ENCODE measurements around the gene TBCE. TPM values are rescaled to one million over a fixed set of nuclear protein-coding genes. Genes with fewer than 3 reads are reported as not detected.

TBCE gene
- total RNA-seq, 1 donor from 2014 or later = 28.3 TPM

DNA sequence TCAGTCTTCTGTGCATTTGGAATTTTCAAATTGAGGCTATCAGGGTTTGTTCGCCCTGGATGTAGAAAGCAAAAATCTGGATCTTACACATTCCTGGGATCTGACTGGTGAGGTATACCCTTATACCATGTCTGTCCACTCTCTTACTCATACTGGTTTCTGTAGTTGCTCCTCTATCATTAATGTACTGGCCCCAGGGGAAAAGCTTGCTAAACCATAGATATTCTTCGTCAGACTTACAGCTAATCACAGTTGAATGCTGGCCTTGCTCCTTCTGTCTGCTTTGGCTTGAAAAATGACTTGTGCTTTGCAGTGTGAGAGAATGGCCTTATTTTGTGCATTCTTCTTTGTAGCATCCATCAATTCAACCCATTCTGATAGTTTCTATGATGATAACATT lies 30.5 kb downstream of the TBCE start:
- H3K4me1 ChIP-seq (ENCODE audit: insufficient read depth, low read length) = peaks cover 7% of the 10 kb centered on the region
- H3K9me3 ChIP-seq (ENCODE audit: insufficient read depth, low read depth, low read length) = no peaks in the 10 kb centered on the region
- no peak overlapping the region for H3K4me3 Mint-ChIP-seq (ENCODE audit: unreplicated experiment)
- peak; percentile 95 for DNase-seq (ENCODE audit: low read depth)
- peaks cover 18% of the 10 kb centered on the region for H4K20me1 ChIP-seq (ENCODE audit: insufficient read depth, low read length)
- TF ChIP-seq EZH2 (IDR thresholded peaks at IDR 0.05; ENCODE audit: insufficient read depth, low read length) = no peak
- TF ChIP-seq, protein P1, sequence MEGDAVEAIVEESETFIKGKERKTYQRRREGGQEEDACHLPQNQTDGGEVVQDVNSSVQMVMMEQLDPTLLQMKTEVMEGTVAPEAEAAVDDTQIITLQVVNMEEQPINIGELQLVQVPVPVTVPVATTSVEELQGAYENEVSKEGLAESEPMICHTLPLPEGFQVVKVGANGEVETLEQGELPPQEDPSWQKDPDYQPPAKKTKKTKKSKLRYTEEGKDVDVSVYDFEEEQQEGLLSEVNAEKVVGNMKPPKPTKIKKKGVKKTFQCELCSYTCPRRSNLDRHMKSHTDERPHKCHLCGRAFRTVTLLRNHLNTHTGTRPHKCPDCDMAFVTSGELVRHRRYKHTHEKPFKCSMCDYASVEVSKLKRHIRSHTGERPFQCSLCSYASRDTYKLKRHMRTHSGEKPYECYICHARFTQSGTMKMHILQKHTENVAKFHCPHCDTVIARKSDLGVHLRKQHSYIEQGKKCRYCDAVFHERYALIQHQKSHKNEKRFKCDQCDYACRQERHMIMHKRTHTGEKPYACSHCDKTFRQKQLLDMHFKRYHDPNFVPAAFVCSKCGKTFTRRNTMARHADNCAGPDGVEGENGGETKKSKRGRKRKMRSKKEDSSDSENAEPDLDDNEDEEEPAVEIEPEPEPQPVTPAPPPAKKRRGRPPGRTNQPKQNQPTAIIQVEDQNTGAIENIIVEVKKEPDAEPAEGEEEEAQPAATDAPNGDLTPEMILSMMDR (IDR thresholded peaks at IDR 0.05; ENCODE audit: insufficient read depth, low read depth, low read length) = no peak
- H3K27ac ChIP-seq (ENCODE audit: low read depth, low read length) = peak overlapping the region; percentile 40
- H3K36me3 ChIP-seq (ENCODE audit: insufficient read depth, low read length) = no peaks in the 10 kb centered on the region
- peak; percentile 98 for FAIRE-seq
- peak overlapping the region; percentile 73 for H3K27ac Mint-ChIP-seq (ENCODE audit: unreplicated experiment)
- peaks cover 23% of the 10 kb centered on the region for H3K4me1 Mint-ChIP-seq (ENCODE audit: low read depth, unreplicated experiment)
- H2AFZ ChIP-seq (ENCODE audit: low read depth, low read length) = no peak overlapping the region
- peak overlapping the region; percentile 33 for H3K4me2 ChIP-seq (ENCODE audit: low read length)
- peaks cover 59% of the 10 kb centered on the region for H3K79me2 ChIP-seq (ENCODE audit: insufficient read depth, low read length)
- H3K27me3 Mint-ChIP-seq (ENCODE audit: low read depth, unreplicated experiment) = no peaks in the 10 kb centered on the region
- no peak overlapping the region for H3K9ac ChIP-seq (ENCODE audit: low read length)
- no peaks in the 10 kb centered on the region for H3K27me3 ChIP-seq (ENCODE audit: insufficient read depth, low read length)
- H3K9me3 Mint-ChIP-seq (ENCODE audit: unreplicated experiment) = no peaks in the 10 kb centered on the region
- H3K4me3 ChIP-seq (ENCODE audit: insufficient read depth, low read depth, low read length) = no peak overlapping the region
- H3K36me3 Mint-ChIP-seq (ENCODE audit: low read depth, unreplicated experiment) = peaks cover 3% of the 10 kb centered on the region

DNA sequence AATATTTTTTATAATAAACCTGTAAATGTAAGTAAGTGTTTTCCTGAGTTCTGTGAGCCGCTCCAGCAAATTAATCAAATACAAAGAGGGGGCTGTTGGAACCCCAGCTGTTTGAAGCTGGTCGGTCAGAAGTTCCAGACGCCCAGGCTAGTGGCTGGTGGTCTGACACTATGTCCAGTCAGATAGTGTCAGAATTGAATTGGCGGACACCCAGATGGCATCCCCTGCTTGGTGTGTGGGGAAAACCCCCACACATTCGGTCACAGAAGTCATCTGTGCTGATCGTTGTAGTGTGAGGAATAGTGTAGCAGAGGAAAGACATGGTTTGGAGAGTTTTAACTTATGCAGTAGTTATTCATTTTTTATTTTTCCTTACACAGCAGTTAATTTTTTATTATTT lies 32.4 kb downstream of the TBCE start:
- H3K79me2 ChIP-seq (ENCODE audit: insufficient read depth, low read length) = peaks cover 58% of the 10 kb centered on the region
- no peak for TF ChIP-seq EZH2 (IDR thresholded peaks at IDR 0.05; ENCODE audit: insufficient read depth, low read length)
- TF ChIP-seq, protein P1 (IDR thresholded peaks at IDR 0.05; ENCODE audit: insufficient read depth, low read depth, low read length) = no peak
- H3K27ac Mint-ChIP-seq (ENCODE audit: unreplicated experiment) = peak overlapping the region; percentile 53

DNA sequence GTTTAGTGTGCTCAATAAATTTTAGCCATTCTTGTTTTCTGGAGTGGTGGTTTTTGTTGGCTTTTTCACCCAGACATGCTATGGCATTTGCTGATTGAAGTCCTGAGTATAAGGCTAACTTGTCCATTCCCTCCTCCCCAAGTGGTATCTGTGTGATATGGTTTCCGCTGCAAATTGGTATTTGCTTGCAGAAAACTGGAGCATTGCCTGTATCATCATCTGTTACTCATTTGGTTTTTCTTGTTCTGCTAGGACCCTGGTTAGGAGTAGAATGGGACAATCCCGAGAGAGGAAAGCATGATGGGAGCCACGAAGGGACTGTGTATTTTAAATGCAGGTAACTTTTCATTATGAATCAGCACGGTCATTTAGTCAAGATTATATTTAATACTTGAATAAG lies 34.0 kb downstream of the TBCE start:
- no peaks in the 10 kb centered on the region for H3K9me3 Mint-ChIP-seq (ENCODE audit: unreplicated experiment)
- H3K27me3 Mint-ChIP-seq (ENCODE audit: low read depth, unreplicated experiment) = no peaks in the 10 kb centered on the region
- H3K9me3 ChIP-seq (ENCODE audit: insufficient read depth, low read depth, low read length) = no peaks in the 10 kb centered on the region
- TF ChIP-seq, protein P1 (IDR thresholded peaks at IDR 0.05; ENCODE audit: insufficient read depth, low read depth, low read length) = no peak
- no peak for TF ChIP-seq EZH2 (IDR thresholded peaks at IDR 0.05; ENCODE audit: insufficient read depth, low read length)
- no peak overlapping the region for H3K4me2 ChIP-seq (ENCODE audit: low read length)
- H3K27ac ChIP-seq (ENCODE audit: low read depth, low read length) = no peak overlapping the region
- no peak overlapping the region for H3K4me3 Mint-ChIP-seq (ENCODE audit: unreplicated experiment)
- peaks cover 14% of the 10 kb centered on the region for H4K20me1 ChIP-seq (ENCODE audit: insufficient read depth, low read length)
- H3K4me3 ChIP-seq (ENCODE audit: insufficient read depth, low read depth, low read length) = no peak overlapping the region
- peaks cover 50% of the 10 kb centered on the region for H3K79me2 ChIP-seq (ENCODE audit: insufficient read depth, low read length)
- peaks cover 5% of the 10 kb centered on the region for H3K36me3 Mint-ChIP-seq (ENCODE audit: low read depth, unreplicated experiment)
- DNase-seq (ENCODE audit: low read depth) (peak; percentile 20), FAIRE-seq (no peak)
- H3K36me3 ChIP-seq (ENCODE audit: insufficient read depth, low read length) = no peaks in the 10 kb centered on the region
- no peak overlapping the region for H3K27ac Mint-ChIP-seq (ENCODE audit: unreplicated experiment)
- no peaks in the 10 kb centered on the region for H3K27me3 ChIP-seq (ENCODE audit: insufficient read depth, low read length)
- peaks cover 7% of the 10 kb centered on the region for H3K4me1 ChIP-seq (ENCODE audit: insufficient read depth, low read length)
- H3K9ac ChIP-seq (ENCODE audit: low read length) = no peak overlapping the region
- peaks cover 27% of the 10 kb centered on the region for H3K4me1 Mint-ChIP-seq (ENCODE audit: low read depth, unreplicated experiment)
- H2AFZ ChIP-seq (ENCODE audit: low read depth, low read length) = no peak overlapping the region

More for the DNA sequence above, 32.4 kb downstream of the TBCE start:
- Histone ChIP-seq H3K36me3 (ENCODE audit: insufficient read depth, low read length) (no peaks in the 10 kb centered on the region), H3K4me2 (ENCODE audit: low read length) (no peak overlapping the region), H3K9me3 (ENCODE audit: insufficient read depth, low read depth, low read length) (no peaks in the 10 kb centered on the region), H2AFZ (ENCODE audit: low read depth, low read length) (no peak overlapping the region), H3K4me1 (ENCODE audit: insufficient read depth, low read length) (peaks cover 7% of the 10 kb centered on the region), H3K27ac (ENCODE audit: low read depth, low read length) (no peak overlapping the region), H3K9ac (ENCODE audit: low read length) (no peak overlapping the region), H3K4me3 (ENCODE audit: insufficient read depth, low read depth, low read length) (no peak overlapping the region), H4K20me1 (ENCODE audit: insufficient read depth, low read length) (peaks cover 16% of the 10 kb centered on the region), H3K27me3 (ENCODE audit: insufficient read depth, low read length) (no peaks in the 10 kb centered on the region)
- Mint-ChIP-seq H3K9me3 (ENCODE audit: unreplicated experiment) (no peaks in the 10 kb centered on the region), H3K27me3 (ENCODE audit: low read depth, unreplicated experiment) (no peaks in the 10 kb centered on the region), H3K4me3 (ENCODE audit: unreplicated experiment) (no peak overlapping the region), H3K36me3 (ENCODE audit: low read depth, unreplicated experiment) (peaks cover 5% of the 10 kb centered on the region), H3K4me1 (ENCODE audit: low read depth, unreplicated experiment) (peaks cover 27% of the 10 kb centered on the region)
- FAIRE-seq (no peak), DNase-seq (ENCODE audit: low read depth) (no peak)

Measured in astrocyte (in vitro differentiated cells and primary cell).